HL-60 (cell line): ENCODE data around the gene PRKX.

Experiments
- DNase-seq, 2 experiments: peaks; one replicate each; pipeline ENCODE4 v3.0.0-alpha.2; 2010 to 2020; ENCODE audit warnings: low read depth in 1 of 2, low spot score in 1 of 2
- H3K27ac ChIP-seq: fragments of 250-450 bp; sonication (Bioruptor Pico); replicated peaks from 2 replicates; pipeline ENCODE4 v1.5.1; 2020; ENCODE audit warnings: mild to moderate bottlenecking, moderate library complexity
- H3K27me3 ChIP-seq: fragments of 250-450 bp; sonication (Bioruptor Pico); 2 replicates; pipeline ENCODE4 v1.5.1; 2021; ENCODE audit warnings: mild to moderate bottlenecking, moderate library complexity; ENCODE audit not compliant: insufficient read depth, poor library complexity, severe bottlenecking
- H3K4me3 ChIP-seq: replicated peaks from 2 replicates; pipeline ENCODE4 v1.5.1; 2011; ENCODE audit warnings: mild to moderate bottlenecking, control low read depth, low read length; ENCODE audit not compliant: insufficient read depth
- GABPA ChIP-seq: IDR thresholded peaks from 2 replicates; pipeline ENCODE4 v1.6.1; 2012; ENCODE audit warnings: low read depth
- POLR2AphosphoS5 ChIP-seq: IDR thresholded peaks from 2 replicates; pipeline ENCODE4 v1.6.1; 2012; ENCODE audit warnings: low read depth
- SPI1 ChIP-seq: IDR thresholded peaks from 2 replicates; pipeline ENCODE4 v1.6.1; 2012; ENCODE audit warnings: low read depth, mild to moderate bottlenecking, borderline replicate concordance
- TF ChIP-seq, protein P1 (sequence below): IDR thresholded peaks from one replicate; pipeline ENCODE4 v1.5.1; 2011; ENCODE audit warnings: low read length, control low read depth, inconsistent platforms; ENCODE audit not compliant: insufficient read depth
- TF ChIP-seq, protein P2 (sequence below): IDR thresholded peaks from 2 replicates; pipeline ENCODE4 v1.6.1; 2012; ENCODE audit warnings: low read depth; ENCODE audit not compliant: insufficient replicate concordance

PRKX gene

DNA sequence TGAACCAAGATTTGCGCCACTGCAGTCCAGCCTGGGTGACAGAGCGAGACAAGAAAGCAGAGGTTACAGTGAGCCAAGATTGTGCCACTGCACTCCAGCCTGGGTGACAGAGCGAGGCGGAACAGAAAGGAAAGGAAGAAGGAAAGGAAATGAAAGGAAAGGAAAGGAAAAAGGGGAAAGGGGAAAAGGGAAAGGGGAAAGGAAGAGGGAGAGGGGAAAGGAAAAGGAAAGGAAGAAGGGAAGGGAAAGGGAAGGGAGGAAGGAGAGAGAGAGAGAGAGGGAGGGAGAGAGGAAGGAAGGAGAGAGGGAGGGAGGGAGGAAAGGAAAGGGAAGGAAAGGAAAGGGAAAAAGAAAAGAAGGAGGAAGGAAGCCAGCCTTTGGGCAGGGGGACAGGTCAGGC is 76.6 kb downstream of the PRKX start:
- H3K27me3 ChIP-seq, result no peaks in the 10 kb centered on the region
- H3K27ac ChIP-seq, result no peak overlapping the region
- DNase-seq, result no peak
- TF ChIP-seq, protein P1, sequence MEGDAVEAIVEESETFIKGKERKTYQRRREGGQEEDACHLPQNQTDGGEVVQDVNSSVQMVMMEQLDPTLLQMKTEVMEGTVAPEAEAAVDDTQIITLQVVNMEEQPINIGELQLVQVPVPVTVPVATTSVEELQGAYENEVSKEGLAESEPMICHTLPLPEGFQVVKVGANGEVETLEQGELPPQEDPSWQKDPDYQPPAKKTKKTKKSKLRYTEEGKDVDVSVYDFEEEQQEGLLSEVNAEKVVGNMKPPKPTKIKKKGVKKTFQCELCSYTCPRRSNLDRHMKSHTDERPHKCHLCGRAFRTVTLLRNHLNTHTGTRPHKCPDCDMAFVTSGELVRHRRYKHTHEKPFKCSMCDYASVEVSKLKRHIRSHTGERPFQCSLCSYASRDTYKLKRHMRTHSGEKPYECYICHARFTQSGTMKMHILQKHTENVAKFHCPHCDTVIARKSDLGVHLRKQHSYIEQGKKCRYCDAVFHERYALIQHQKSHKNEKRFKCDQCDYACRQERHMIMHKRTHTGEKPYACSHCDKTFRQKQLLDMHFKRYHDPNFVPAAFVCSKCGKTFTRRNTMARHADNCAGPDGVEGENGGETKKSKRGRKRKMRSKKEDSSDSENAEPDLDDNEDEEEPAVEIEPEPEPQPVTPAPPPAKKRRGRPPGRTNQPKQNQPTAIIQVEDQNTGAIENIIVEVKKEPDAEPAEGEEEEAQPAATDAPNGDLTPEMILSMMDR, result no peak
- TF ChIP-seq POLR2AphosphoS5 (no peak), SPI1 (no peak), GABPA (no peak)
- TF ChIP-seq, protein P2, sequence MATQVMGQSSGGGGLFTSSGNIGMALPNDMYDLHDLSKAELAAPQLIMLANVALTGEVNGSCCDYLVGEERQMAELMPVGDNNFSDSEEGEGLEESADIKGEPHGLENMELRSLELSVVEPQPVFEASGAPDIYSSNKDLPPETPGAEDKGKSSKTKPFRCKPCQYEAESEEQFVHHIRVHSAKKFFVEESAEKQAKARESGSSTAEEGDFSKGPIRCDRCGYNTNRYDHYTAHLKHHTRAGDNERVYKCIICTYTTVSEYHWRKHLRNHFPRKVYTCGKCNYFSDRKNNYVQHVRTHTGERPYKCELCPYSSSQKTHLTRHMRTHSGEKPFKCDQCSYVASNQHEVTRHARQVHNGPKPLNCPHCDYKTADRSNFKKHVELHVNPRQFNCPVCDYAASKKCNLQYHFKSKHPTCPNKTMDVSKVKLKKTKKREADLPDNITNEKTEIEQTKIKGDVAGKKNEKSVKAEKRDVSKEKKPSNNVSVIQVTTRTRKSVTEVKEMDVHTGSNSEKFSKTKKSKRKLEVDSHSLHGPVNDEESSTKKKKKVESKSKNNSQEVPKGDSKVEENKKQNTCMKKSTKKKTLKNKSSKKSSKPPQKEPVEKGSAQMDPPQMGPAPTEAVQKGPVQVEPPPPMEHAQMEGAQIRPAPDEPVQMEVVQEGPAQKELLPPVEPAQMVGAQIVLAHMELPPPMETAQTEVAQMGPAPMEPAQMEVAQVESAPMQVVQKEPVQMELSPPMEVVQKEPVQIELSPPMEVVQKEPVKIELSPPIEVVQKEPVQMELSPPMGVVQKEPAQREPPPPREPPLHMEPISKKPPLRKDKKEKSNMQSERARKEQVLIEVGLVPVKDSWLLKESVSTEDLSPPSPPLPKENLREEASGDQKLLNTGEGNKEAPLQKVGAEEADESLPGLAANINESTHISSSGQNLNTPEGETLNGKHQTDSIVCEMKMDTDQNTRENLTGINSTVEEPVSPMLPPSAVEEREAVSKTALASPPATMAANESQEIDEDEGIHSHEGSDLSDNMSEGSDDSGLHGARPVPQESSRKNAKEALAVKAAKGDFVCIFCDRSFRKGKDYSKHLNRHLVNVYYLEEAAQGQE, result no peak
- H3K4me3 ChIP-seq, result no peak overlapping the region

DNA sequence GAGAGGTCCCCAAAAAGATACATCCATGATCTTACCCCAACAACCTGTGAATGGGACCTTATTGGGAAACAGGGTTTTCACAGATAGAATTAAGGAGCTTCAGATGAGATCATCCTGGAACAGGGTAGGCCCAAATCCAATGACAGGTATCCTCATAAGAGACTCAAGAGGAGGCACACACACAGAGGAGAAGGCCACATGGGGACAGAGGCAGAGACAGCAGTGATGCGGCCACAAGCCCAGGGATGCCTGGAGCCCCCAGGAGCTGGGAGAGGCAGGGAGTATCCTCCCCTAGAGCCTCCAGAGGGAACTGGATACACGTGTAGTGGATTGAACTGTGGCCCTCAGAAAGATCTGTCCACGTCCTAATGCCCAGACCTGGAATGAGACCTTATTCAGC is 82.3 kb downstream of the PRKX start:
- Histone ChIP-seq H3K27me3 (no peaks in the 10 kb centered on the region), H3K4me3 (no peak overlapping the region), H3K27ac (no peak overlapping the region)
- TF ChIP-seq, protein P2, result no peak
- DNase-seq, result no peak

DNA sequence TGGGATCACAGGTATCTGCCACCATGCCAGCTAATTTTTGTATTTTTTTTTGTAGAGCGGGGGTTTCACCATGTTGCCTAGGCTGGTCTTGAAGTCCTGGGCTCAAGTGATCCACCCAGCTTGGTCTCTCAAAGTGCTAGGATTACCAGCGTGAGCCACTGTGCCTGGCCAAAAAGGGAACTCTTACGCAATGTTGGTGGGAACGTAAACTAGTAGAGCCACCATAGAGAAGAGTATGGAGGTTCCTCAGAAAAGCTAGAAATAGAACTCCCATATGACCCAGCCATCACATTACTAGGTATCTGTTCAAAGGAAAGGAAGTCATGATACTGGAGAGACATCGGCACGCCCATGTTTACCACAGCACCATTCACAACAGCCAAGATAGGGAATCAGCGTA is 85.9 kb downstream of the PRKX start:
- H3K27ac ChIP-seq, result no peak overlapping the region
- TF ChIP-seq GABPA (no peak), SPI1 (no peak), POLR2AphosphoS5 (no peak)
- TF ChIP-seq, protein P1, result no peak
- TF ChIP-seq, protein P2, result no peak
- H3K27me3 ChIP-seq, result no peaks in the 10 kb centered on the region
- H3K4me3 ChIP-seq, result no peak overlapping the region
- DNase-seq, result no peak

DNA sequence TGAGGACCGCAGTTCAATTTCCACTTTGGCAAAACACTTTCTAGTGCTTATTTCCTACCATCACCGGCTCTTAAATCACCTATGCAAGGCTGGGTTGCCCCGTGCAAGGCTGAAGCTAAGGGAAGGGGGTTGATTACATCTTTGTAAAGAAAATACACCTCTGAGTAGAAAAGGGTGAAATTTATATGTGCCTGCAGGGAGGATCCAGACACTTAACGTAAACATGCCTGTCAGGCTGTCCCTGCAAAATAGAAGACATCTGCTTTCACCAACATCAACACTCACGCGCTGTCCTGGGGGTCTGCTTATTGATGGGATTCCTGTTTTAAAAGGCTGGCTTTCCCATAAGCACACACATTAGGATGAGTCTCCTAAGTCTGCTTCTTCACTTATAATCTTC is 92.0 kb downstream of the PRKX start:
- TF ChIP-seq POLR2AphosphoS5 (no peak), SPI1 (no peak), GABPA (no peak)
- TF ChIP-seq, protein P2, result no peak
- TF ChIP-seq, protein P1, result no peak
- DNase-seq, result no peak
- H3K4me3 ChIP-seq, result no peak overlapping the region
- H3K27me3 ChIP-seq, result no peaks in the 10 kb centered on the region
- no peak overlapping the region for H3K27ac ChIP-seq
